ENCODE data around the gene PTN.

- TF ChIP-seq, protein P1, sequence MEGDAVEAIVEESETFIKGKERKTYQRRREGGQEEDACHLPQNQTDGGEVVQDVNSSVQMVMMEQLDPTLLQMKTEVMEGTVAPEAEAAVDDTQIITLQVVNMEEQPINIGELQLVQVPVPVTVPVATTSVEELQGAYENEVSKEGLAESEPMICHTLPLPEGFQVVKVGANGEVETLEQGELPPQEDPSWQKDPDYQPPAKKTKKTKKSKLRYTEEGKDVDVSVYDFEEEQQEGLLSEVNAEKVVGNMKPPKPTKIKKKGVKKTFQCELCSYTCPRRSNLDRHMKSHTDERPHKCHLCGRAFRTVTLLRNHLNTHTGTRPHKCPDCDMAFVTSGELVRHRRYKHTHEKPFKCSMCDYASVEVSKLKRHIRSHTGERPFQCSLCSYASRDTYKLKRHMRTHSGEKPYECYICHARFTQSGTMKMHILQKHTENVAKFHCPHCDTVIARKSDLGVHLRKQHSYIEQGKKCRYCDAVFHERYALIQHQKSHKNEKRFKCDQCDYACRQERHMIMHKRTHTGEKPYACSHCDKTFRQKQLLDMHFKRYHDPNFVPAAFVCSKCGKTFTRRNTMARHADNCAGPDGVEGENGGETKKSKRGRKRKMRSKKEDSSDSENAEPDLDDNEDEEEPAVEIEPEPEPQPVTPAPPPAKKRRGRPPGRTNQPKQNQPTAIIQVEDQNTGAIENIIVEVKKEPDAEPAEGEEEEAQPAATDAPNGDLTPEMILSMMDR (IDR thresholded peaks at IDR 0.05): no peak
- TF ChIP-seq POLR2AphosphoS5 (IDR thresholded peaks at IDR 0.05; ENCODE audit: low read depth, low read length): no peak
- no peak for TF ChIP-seq TCF7L2 (IDR thresholded peaks at IDR 0.05; ENCODE audit: low read depth, low read length)
- no peak for TF ChIP-seq SIN3A (IDR thresholded peaks at IDR 0.05; ENCODE audit: borderline replicate concordance, insufficient read depth, low read depth, low read length)
- TF ChIP-seq REST (IDR thresholded peaks at IDR 0.05; ENCODE audit: insufficient read depth in 1 of 2, low read depth in 2 of 2, low read length in 1 of 2): no peak
These were observed 85.0 kb downstream of the PTN start for GRCh38 chr7:137258552-137258951.

Data from Panc1 (cell line).